ENCODE data around the gene PACRG. TPM values are rescaled to one million over a fixed set of nuclear protein-coding genes. Genes with fewer than 3 reads are reported as not detected.

The PACRG gene
- total RNA-seq, 1 experiment from 2014 or later, result 0.52 TPM

DNA sequence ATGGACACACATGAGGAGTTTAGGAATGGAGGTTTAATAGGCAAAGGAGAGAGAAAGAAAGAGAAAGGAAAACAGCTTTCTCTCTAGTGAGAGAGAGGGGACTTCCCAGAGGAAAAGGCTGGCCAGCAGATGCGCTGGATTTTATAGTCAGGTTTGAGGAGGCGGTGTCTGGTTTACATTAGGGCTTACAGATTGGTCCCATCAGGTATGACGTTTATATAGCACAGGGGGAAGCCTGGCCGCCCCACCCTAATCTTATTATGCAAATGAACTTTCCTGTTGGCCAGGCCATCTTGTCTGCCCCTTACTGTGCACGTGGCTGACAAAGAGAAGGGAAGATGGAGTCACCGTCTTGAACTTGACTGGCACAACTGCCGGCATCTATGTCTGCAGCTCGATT is 600.1 kb downstream of the PACRG start:
- DNase-seq, result no peak
- Histone ChIP-seq H3K27me3 (ENCODE audit: control insufficient read depth, insufficient read depth, low read length) (no peaks in the 10 kb centered on the region), H3K4me3 (ENCODE audit: insufficient read depth, low read depth, low read length) (no peak overlapping the region), H3K36me3 (replicated peaks; ENCODE audit: control insufficient read depth, insufficient read depth, low read length) (no peaks in the 10 kb centered on the region)

DNA sequence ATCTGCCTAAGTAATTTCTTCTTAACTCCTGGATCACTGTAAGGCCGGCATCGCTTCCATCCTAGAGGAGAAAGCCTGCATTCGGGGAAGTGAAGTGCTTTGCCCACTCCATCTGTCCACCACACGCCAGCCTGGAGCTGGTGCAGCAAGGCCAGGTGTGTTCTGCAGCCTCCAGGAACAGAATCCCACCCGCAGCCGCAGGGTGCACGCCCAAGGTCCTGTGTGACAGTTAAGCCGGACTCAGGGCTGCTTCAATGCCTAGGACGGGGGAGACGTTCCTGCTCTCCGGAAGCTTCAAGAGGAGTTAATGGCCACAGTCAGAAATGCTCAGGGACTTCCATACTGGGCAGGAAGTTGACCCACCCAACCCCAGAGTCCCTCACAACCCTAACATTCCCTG is 600.6 kb downstream of the PACRG start:
- no peaks in the 10 kb centered on the region for H3K27me3 ChIP-seq (ENCODE audit: control insufficient read depth, insufficient read depth, low read length)
- no peaks in the 10 kb centered on the region for H3K36me3 ChIP-seq (replicated peaks; ENCODE audit: control insufficient read depth, insufficient read depth, low read length)
- DNase-seq, result no peak
- H3K4me3 ChIP-seq (ENCODE audit: insufficient read depth, low read depth, low read length), result no peak overlapping the region

DNA sequence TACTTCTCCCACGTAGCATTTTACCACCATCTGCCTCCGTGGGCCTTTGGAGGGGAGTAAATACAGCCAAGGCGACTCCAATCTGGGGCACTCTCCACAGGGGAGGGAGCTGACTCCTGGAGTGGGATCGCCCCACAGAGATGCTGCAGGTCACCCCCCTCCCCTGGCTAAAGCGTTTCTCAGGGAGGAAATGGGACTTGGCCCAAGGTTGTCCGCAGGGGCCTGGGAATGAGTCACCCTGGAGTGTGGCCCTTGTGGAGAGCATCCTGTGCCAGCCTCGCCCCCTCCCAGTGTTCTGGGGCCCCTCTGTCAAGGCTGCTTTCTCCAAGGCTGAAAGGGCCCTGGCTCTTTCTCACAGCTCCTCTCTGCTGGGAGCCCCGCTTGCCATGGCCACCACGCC is 602.2 kb downstream of the PACRG start:
- H3K36me3 ChIP-seq (replicated peaks; ENCODE audit: control insufficient read depth, insufficient read depth, low read length), result no peaks in the 10 kb centered on the region
- no peaks in the 10 kb centered on the region for H3K27me3 ChIP-seq (ENCODE audit: control insufficient read depth, insufficient read depth, low read length)
- no peak overlapping the region for H3K4me3 ChIP-seq (ENCODE audit: insufficient read depth, low read depth, low read length)
- DNase-seq, result peak; percentile 75

DNA sequence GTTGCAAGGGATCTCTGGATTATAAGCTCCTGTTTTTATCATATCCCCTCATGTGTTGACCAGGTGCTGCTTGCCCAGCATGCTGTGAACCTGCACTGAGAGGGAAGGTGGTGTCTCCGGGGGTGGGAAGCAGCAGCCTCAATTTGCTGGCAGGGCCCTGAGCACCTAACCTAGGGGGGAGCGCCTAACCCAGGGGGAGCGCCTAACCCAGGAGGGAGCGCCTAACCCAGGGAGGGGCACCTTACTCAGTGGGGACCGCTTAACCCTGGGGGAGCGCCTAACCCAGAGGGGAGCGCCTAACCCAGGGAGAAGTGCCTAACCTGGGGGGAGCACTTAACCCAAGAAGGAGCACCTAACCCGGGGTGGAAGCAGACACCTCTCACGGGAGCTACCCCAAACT is 603.5 kb downstream of the PACRG start:
- peak; percentile 59 for DNase-seq
- no peak overlapping the region for H3K4me3 ChIP-seq (ENCODE audit: insufficient read depth, low read depth, low read length)
- H3K27me3 ChIP-seq (ENCODE audit: control insufficient read depth, insufficient read depth, low read length), result peaks cover 3% of the 10 kb centered on the region; the same call in 1 of the 2 replicates
- H3K36me3 ChIP-seq (replicated peaks; ENCODE audit: control insufficient read depth, insufficient read depth, low read length), result no peaks in the 10 kb centered on the region

DNA sequence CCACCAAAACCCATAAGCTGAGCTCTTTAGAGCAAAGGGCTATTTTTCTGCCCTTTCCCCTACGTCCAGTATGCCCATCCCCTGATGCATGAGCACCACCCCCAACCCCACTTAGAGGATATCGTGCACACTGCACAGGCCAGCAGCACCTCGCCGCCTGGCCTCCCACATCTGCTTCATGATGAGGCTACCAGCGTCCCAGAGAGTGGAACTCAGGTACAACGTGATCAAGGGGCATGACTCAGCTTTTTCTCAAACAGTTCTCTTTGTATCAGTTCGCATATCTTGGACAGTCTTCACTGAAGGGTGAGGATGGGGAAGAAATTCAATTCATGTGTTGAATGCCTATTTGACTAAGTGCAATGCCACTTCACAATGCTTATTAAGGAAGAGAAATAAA is 604.8 kb downstream of the PACRG start:
- Histone ChIP-seq H3K36me3 (replicated peaks; ENCODE audit: control insufficient read depth, insufficient read depth, low read length) (no peaks in the 10 kb centered on the region), H3K4me3 (ENCODE audit: insufficient read depth, low read depth, low read length) (no peak overlapping the region), H3K27me3 (ENCODE audit: control insufficient read depth, insufficient read depth, low read length) (peaks cover 7% of the 10 kb centered on the region)
- no peak for DNase-seq

DNA sequence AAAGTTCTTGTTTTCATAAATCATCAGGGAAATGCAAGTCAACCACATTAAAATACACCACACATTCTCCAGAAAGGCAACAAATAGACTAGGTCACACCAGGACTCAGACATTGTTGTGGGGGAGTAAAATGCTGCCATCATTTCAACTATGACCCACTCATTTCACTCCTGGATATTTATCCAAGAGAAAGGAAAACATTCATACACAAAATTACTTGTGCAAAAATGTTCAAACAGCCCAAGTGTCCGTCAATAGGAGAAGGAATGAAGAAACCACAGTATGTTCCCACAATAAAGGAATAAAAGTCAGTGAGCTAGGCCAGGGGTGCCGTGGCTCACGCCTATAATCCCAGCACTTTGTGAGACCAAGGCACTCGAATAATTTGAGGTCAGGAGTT is 605.3 kb downstream of the PACRG start:
- H3K27me3 ChIP-seq (ENCODE audit: control insufficient read depth, insufficient read depth, low read length), result peaks cover 7% of the 10 kb centered on the region
- no peak for DNase-seq
- no peak overlapping the region for H3K4me3 ChIP-seq (ENCODE audit: insufficient read depth, low read depth, low read length)
- H3K36me3 ChIP-seq (replicated peaks; ENCODE audit: control insufficient read depth, insufficient read depth, low read length), result no peaks in the 10 kb centered on the region

DNA sequence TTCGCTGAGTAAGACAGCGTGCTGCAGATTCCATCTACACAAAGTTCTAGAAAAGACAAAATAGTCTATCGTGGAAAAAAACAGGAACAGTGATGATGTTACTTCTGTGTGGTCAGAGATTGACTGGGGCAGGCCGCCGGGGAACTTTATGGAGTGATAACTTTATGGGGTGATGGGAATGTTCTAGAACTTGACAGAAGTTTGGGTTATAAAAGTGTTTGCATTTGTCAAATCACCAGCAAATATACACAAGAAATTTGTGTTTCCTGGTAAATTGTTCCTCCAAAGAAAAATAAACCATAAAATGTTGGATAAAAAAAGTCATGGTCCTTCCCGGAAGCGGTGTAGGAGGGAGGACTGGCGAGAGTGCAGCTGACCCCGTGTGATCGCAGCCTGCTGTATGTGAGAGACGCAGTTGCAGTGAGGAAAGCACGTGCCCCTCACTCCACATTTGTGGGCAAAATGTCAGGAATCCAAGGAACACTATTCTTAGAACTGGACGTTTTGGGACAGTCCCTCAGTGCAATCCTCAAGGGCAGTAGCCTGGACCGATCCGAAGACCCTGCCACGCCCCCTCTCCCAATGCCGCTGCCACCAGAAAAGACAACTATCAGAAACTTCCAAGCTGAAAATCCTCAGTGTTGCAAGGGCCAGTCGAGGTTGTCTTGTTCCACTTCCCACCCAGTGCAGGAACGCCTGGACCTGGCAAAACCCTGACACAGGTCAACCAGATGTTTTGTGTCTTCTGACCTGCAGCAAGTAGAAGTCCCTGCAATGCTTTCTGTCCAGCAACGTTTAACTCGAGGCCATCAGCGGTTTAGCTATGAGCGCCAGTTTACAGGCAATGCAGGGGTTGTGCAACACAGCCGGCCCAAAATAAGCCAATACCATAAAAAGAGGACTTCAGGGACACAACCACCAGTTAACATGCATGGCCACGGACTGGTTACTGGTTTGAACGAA is 606.2 kb downstream of the PACRG start:
- no peak for DNase-seq
- Histone ChIP-seq H3K4me3 (ENCODE audit: insufficient read depth, low read depth, low read length) (no peak overlapping the region), H3K27me3 (ENCODE audit: control insufficient read depth, insufficient read depth, low read length) (peaks cover 7% of the 10 kb centered on the region), H3K36me3 (replicated peaks; ENCODE audit: control insufficient read depth, insufficient read depth, low read length) (no peaks in the 10 kb centered on the region)

DNA sequence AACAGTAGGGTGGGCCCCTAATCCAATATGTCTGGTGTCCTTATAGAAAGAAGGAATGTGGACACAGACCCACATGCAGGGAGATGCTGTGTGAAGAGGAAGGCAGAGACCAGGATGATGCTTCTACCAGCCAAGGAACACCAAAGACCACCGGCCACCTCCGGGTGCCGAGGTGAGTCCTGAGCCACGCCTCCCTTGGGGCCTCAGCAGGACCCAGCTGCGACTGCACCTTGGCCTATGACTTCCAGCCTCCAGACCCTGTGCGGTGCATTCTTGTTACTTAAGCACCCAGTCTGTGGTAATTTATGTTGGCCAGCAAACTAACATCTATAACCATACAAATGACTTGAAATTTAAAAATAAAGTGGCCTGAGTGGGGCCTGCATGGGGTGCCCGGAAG is 607.3 kb downstream of the PACRG start:
- H3K36me3 ChIP-seq (replicated peaks; ENCODE audit: control insufficient read depth, insufficient read depth, low read length), result no peaks in the 10 kb centered on the region
- peaks cover 7% of the 10 kb centered on the region for H3K27me3 ChIP-seq (ENCODE audit: control insufficient read depth, insufficient read depth, low read length)
- H3K4me3 ChIP-seq (ENCODE audit: insufficient read depth, low read depth, low read length), result no peak overlapping the region
- DNase-seq, result no peak

DNA sequence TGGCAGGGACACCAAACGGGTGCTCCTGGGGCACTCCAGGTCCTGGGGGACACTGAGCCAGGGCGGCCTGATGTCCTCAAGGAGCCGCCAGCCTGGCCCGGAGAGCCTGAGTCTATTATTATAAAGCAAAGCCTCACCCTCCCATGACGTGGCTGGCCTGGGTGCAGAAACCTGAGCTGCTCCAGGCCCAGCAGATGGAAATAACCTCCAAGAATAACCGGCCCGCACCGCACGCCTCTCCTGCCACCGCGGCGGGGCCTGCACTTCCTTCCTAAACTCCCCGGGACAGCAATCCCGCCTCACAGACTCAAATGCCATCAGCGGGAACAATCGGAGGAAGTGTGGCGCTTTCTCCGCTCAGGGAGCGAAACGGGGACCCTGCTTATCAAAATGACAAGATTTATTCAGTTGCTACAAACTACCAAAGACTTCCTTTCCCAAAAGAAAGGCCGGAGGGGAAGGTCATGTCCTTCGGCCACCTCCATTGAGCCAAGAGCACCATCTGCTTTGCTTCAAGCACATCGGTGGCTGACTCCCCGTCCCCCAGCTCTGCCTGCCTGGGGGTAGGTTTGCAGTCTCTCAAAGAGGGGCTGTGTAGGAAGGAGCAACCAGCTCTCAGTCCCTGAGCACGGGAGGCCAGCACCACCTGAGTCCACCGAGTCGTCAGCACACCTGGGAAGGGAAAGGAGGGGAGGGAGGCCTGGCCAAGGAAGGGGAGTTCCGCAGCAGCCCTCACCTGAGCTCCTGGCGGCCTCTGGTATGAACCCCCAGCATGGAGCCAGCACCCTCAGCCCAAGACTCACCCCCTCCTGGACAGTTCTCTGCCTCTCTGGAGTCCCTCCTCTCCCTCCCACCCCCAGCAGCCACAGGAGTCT is 608.1 kb downstream of the PACRG start:
- no peaks in the 10 kb centered on the region for H3K36me3 ChIP-seq (replicated peaks; ENCODE audit: control insufficient read depth, insufficient read depth, low read length)
- no peak overlapping the region for H3K4me3 ChIP-seq (ENCODE audit: insufficient read depth, low read depth, low read length)
- DNase-seq, result peak; percentile 70
- H3K27me3 ChIP-seq (ENCODE audit: control insufficient read depth, insufficient read depth, low read length), result peaks cover 7% of the 10 kb centered on the region

DNA sequence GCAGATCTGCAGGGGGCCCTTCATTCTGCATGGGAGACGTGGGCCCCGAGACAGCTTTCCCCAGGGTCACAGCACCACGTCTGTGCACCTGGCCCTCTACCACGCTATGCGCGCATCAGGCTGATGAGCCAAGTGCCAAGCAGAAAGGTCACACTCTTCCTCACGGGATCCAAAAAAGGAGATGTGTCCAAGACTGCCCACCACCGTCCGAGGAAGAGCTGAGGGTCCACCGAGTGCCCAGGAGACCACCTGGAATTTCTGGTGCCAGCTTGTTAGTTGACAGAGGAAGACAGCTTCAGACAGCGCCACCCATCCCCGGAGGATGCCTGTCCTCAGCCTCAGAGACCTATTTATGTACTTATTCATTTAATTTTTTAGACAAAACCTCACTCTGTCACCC is 609.2 kb downstream of the PACRG start:
- Histone ChIP-seq H3K36me3 (replicated peaks; ENCODE audit: control insufficient read depth, insufficient read depth, low read length) (no peaks in the 10 kb centered on the region), H3K27me3 (ENCODE audit: control insufficient read depth, insufficient read depth, low read length) (peaks cover 7% of the 10 kb centered on the region), H3K4me3 (ENCODE audit: insufficient read depth, low read depth, low read length) (no peak overlapping the region)
- no peak for DNase-seq

DNA sequence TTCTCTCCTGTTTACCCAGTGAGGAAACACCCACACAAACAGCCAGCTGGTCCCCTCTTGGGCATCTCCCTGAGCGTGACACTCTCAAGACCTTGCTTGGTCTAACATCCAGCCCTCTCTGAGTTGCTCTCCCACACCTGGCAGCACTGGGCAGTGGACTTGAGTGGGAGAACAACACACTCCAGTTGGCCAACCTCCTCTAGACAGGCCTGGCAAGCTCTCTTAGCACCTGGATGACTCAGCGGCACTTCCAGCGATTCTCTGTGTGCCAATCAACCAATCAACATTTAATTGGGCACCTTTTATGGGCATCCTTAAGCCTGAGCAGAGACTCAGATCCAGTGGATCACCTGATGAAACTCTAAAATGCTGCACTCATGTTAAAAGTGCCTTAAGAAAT is 610.2 kb downstream of the PACRG start:
- no peaks in the 10 kb centered on the region for H3K36me3 ChIP-seq (replicated peaks; ENCODE audit: control insufficient read depth, insufficient read depth, low read length)
- H3K27me3 ChIP-seq (ENCODE audit: control insufficient read depth, insufficient read depth, low read length), result peaks cover 7% of the 10 kb centered on the region
- no peak for DNase-seq
- H3K4me3 ChIP-seq (ENCODE audit: insufficient read depth, low read depth, low read length), result no peak overlapping the region

DNA sequence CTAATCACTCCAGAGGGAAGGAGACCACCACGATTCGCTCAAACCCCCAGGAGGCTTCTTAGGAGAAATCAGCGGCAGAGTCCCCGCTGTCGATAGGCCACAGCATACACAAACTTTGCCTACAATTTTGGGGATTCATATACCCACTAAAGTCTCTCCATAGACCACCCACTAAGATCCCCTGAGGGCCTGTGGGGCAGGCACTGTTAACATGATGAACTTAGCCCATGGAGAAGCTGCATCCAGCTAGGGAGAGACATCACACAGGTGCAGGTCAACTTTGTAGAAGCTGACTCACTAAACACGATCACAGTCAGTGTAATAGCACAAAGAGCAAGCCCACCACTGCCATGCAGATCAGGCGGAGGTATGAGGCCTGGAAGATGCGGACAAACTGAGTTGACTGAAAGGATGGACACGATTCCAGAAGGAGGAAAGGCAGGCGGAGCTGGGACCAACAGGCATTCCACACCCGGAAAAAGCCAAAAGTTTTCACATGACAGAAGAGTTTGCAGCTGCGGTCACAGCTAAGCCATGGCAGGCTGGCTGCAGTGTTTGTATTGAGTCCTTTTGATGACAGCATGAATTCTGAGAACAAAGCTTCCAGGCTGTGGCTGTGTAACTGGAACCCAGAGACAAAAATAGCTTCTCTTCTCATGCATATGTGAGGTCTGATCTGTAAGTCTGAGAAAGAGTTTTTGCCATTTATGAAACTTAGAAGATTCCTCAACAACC is 611.1 kb downstream of the PACRG start:
- peak; percentile 60 for DNase-seq
- Histone ChIP-seq H3K27me3 (ENCODE audit: control insufficient read depth, insufficient read depth, low read length) (peaks cover 7% of the 10 kb centered on the region), H3K36me3 (replicated peaks; ENCODE audit: control insufficient read depth, insufficient read depth, low read length) (no peaks in the 10 kb centered on the region), H3K4me3 (ENCODE audit: insufficient read depth, low read depth, low read length) (no peak overlapping the region)

DNA sequence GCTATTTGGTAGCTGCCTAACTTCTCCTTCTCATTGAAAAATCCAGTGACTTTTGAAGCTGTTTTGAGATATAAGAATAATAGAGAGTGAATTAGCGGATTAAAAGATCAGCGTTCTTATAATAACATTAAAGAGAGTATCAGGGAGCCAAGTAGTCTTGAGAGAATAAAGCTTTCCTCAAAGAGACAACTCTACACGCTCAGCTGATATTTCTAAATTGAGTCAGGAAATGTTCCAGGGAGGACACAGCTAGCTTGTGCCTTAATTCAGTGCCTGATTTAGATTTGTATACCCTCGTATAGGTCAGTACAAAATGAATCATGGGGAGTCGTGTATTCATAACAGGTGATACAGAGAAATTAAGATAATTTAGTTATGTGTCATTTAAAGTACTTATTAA is 611.7 kb downstream of the PACRG start:
- DNase-seq, result no peak
- H3K36me3 ChIP-seq (replicated peaks; ENCODE audit: control insufficient read depth, insufficient read depth, low read length), result no peaks in the 10 kb centered on the region
- no peak overlapping the region for H3K4me3 ChIP-seq (ENCODE audit: insufficient read depth, low read depth, low read length)
- peaks cover 7% of the 10 kb centered on the region for H3K27me3 ChIP-seq (ENCODE audit: control insufficient read depth, insufficient read depth, low read length)

DNA sequence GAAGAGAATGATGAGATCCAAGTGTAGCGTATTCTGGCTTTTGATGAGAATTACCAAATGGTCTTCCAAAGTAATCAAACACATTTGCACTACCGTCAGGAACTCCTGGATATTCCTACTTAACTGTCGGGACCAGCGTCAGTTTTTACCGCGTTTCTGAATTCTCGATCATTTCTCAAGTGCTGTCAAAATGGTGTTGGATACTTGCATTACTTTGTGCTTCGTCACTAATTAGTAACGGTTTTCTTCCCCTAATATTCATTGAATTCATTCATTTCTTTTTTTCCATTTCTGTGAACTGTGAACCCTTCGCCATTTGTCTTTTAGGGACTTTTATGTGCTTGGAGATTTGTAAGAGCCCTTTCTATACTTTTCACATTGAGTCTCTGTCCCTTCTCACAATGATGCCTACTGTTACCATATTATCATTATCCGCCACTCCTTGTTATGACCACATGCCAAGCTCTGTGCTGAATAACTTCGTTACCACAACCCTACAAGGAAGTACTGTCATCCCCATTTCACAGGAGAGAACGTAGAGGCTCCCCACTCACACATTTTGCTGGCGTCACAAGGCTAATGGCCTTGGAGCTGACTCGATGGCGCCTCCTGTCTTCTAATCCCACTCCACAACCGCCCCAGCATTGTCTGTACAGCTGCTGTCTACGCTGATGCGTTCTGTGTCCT is 612.6 kb downstream of the PACRG start:
- Histone ChIP-seq H3K36me3 (replicated peaks; ENCODE audit: control insufficient read depth, insufficient read depth, low read length) (no peaks in the 10 kb centered on the region), H3K27me3 (ENCODE audit: control insufficient read depth, insufficient read depth, low read length) (peaks cover 7% of the 10 kb centered on the region), H3K4me3 (ENCODE audit: insufficient read depth, low read depth, low read length) (no peak overlapping the region)
- no peak for DNase-seq

All from H7 (cell line).